ENCODE results near the gene OPN1MW3.
"Not testable (repeated sequence)": the region's sequence is repeated elsewhere in the genome, so short reads cannot be mapped to it uniquely, and the experiment has no call there.

DNA sequence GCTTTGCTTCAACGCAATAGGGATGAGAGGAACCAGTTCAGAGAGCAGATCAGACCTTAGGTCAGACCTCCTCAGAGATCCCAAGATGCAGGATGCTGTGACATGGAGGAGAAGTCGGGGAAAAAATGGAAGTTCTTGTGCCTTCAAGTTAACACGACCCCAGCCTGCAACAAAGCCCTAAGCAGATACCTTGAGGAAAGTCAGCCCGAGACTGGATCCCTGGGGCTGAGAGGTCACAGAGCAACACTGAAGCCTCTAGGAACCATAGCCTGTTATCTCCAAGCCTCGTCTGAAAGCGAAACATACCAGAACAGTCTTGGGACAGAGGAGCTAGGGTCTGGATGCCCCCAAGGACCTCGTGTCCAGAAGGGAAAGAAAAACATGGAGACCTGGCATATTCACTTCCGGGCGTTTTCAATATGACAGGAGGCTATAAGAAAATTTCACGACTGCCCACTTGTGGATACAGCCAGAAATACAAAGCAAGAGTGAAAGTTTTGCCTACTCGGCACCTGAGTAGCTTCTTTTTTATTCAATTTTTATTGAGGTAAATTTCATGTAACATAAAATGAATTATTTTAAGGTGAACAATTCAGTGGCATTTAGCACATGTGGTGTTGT, 18.3 kb upstream of the OPN1MW3 start:
- TF ChIP-seq, protein P1, sequence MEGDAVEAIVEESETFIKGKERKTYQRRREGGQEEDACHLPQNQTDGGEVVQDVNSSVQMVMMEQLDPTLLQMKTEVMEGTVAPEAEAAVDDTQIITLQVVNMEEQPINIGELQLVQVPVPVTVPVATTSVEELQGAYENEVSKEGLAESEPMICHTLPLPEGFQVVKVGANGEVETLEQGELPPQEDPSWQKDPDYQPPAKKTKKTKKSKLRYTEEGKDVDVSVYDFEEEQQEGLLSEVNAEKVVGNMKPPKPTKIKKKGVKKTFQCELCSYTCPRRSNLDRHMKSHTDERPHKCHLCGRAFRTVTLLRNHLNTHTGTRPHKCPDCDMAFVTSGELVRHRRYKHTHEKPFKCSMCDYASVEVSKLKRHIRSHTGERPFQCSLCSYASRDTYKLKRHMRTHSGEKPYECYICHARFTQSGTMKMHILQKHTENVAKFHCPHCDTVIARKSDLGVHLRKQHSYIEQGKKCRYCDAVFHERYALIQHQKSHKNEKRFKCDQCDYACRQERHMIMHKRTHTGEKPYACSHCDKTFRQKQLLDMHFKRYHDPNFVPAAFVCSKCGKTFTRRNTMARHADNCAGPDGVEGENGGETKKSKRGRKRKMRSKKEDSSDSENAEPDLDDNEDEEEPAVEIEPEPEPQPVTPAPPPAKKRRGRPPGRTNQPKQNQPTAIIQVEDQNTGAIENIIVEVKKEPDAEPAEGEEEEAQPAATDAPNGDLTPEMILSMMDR (IDR thresholded peaks at IDR 0.05; ENCODE audit: insufficient read depth, low read depth, low read length), result not testable (repeated sequence)
- not testable (repeated sequence) for TF ChIP-seq EZH2 (IDR thresholded peaks at IDR 0.05; ENCODE audit: insufficient read depth, low read length)
